DOHH2 (cell line): ENCODE measurements around the gene GALNT17.

Source experiments
- H3F3A ChIP-seq: fragments of 200-600 bp; sonication (generic), shearing (Covaris generic); 2 replicates; pipeline ENCODE4 v1.6.0; 2016; ENCODE audit warnings: antibody characterized with exemption, mild to moderate bottlenecking; ENCODE audit not compliant: control insufficient read depth, insufficient read depth
- H3K27ac ChIP-seq: fragments of 200-600 bp; sonication (generic); 2 replicates; pipeline ENCODE4 v1.5.1; 2014; ENCODE audit warnings: low read depth, mild to moderate bottlenecking, low read length, moderate library complexity
- H3K27me3 ChIP-seq: fragments of 200-600 bp; sonication (generic); 2 replicates; pipeline ENCODE4 v1.6.1; 2014; ENCODE audit warnings: mild to moderate bottlenecking, low read length, mixed read lengths; ENCODE audit not compliant: control insufficient read depth
- H3K36me3 ChIP-seq: fragments of 200-600 bp; sonication (generic); 2 replicates; pipeline ENCODE4 v1.6.1; 2014; ENCODE audit warnings: mild to moderate bottlenecking, low read length, moderate library complexity, mixed read lengths; ENCODE audit not compliant: control insufficient read depth
- H3K4me1 ChIP-seq: fragments of 200-600 bp; sonication (generic); 2 replicates; pipeline ENCODE4 v1.6.1; 2014; ENCODE audit warnings: mild to moderate bottlenecking, low read length, mixed read lengths; ENCODE audit not compliant: control insufficient read depth
- H3K4me2 ChIP-seq: fragments of 200-600 bp; sonication (generic); 2 replicates; pipeline ENCODE4 v1.6.0; 2014; ENCODE audit warnings: mild to moderate bottlenecking, low read length, moderate library complexity
- H3K4me3 ChIP-seq: fragments of 200-600 bp; sonication (generic); 2 replicates; pipeline ENCODE4 v1.5.1; 2014; ENCODE audit warnings: mild to moderate bottlenecking, low read length, mixed read lengths
- H3K79me2 ChIP-seq: fragments of 200-600 bp; sonication (generic); 2 replicates; pipeline ENCODE4 v1.6.1; 2014; ENCODE audit warnings: mild to moderate bottlenecking, low read length, mixed read lengths; ENCODE audit not compliant: control insufficient read depth
- H3K9me2 ChIP-seq: fragments of 200-600 bp; sonication (generic); replicated peaks from 2 replicates; pipeline ENCODE4 v1.6.1; 2014; ENCODE audit warnings: mild to moderate bottlenecking, low read length, mixed read lengths; ENCODE audit not compliant: control insufficient read depth
- H3K9me3 ChIP-seq: fragments of 200-600 bp; sonication (generic); 2 replicates; pipeline ENCODE4 v1.6.1; 2014; ENCODE audit warnings: antibody characterized with exemption, low read length, mixed read lengths; ENCODE audit not compliant: control insufficient read depth, insufficient read depth
- H4K20me1 ChIP-seq: fragments of 200-600 bp; sonication (generic); 2 replicates; pipeline ENCODE4 v1.6.0; 2014; ENCODE audit warnings: low read depth, mild to moderate bottlenecking, antibody characterized with exemption, low read length, moderate library complexity; ENCODE audit not compliant: control insufficient read depth, insufficient read depth
- EZH2phosphoT487 ChIP-seq: fragments of 200-600 bp; sonication (generic); IDR thresholded peaks from 2 replicates; pipeline ENCODE4 v1.6.1; 2017; ENCODE audit warnings: borderline replicate concordance, mild to moderate bottlenecking, antibody characterized with exemption, low read length, moderate library complexity, mixed read lengths
- TF ChIP-seq, protein P1 (sequence below): fragments of 200-600 bp; sonication (generic); IDR thresholded peaks from one replicate; pipeline ENCODE4 v1.5.1; 2014; ENCODE audit warnings: antibody characterized with exemption, mild to moderate bottlenecking, low read depth, low read length; ENCODE audit not compliant: poor library complexity, severe bottlenecking

GALNT17 gene

DNA sequence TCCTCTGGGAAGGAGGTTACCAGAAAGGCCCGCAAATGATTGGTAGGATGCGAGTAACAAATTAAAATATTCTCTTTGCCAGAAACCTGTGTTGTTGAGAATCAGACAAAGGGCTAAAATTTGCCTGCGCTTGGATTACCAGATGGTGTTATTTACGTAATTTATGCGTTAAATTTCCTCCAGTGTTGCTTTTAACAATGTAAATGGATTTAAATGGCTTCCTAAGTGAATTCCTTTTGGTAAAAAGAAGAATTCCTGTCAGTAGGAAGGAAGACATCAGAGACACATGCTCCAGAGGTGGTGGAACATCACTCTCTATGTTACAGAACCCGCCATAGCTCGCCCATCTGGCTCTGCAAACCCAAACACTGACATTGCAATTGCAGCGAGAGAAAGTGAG is 520.6 kb downstream of the GALNT17 start:
- no peaks in the 10 kb centered on the region for H3K27me3 ChIP-seq
- H3K4me1 ChIP-seq = no peaks in the 10 kb centered on the region
- TF ChIP-seq EZH2phosphoT487 = no peak
- TF ChIP-seq, protein P1, sequence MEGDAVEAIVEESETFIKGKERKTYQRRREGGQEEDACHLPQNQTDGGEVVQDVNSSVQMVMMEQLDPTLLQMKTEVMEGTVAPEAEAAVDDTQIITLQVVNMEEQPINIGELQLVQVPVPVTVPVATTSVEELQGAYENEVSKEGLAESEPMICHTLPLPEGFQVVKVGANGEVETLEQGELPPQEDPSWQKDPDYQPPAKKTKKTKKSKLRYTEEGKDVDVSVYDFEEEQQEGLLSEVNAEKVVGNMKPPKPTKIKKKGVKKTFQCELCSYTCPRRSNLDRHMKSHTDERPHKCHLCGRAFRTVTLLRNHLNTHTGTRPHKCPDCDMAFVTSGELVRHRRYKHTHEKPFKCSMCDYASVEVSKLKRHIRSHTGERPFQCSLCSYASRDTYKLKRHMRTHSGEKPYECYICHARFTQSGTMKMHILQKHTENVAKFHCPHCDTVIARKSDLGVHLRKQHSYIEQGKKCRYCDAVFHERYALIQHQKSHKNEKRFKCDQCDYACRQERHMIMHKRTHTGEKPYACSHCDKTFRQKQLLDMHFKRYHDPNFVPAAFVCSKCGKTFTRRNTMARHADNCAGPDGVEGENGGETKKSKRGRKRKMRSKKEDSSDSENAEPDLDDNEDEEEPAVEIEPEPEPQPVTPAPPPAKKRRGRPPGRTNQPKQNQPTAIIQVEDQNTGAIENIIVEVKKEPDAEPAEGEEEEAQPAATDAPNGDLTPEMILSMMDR = no peak
- H3F3A ChIP-seq = no peaks in the 10 kb centered on the region
- H3K79me2 ChIP-seq = no peaks in the 10 kb centered on the region
- H3K4me2 ChIP-seq = no peak overlapping the region
- no peaks in the 10 kb centered on the region for H4K20me1 ChIP-seq
- no peak overlapping the region for H3K4me3 ChIP-seq
- no peak overlapping the region for H3K27ac ChIP-seq
- H3K9me3 ChIP-seq = peaks cover 8% of the 10 kb centered on the region; the same call in 1 of the 2 replicates
- H3K36me3 ChIP-seq = no peaks in the 10 kb centered on the region
- H3K9me2 ChIP-seq = no peaks in the 10 kb centered on the region

DNA sequence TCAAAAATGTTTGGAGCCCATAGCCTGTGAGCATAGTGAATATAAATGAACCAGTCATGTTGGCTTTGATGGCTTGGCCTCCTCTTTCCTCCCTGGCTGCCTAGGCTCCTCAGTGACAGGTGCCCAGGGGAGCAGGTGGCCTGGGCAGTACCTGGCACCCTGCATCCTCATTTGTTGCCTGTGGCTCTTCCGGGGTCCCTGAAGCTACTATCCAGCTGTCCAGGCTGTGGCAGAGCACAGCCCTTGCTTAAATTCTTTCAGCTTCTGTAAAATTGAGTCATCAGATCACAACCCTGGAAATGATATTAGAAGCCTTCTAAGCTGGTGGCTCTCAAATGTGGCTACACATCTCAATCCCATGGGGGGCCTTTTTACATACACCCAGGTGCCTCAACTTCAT is 525.4 kb downstream of the GALNT17 start:
- Histone ChIP-seq H3K9me3 (no peaks in the 10 kb centered on the region; the same call in 1 of the 2 replicates), H3K4me2 (no peak overlapping the region), H3K4me1 (no peaks in the 10 kb centered on the region), H3K9me2 (no peaks in the 10 kb centered on the region), H3K36me3 (no peaks in the 10 kb centered on the region), H3K27ac (no peak overlapping the region), H3K27me3 (no peaks in the 10 kb centered on the region), H3K79me2 (no peaks in the 10 kb centered on the region), H4K20me1 (no peaks in the 10 kb centered on the region), H3K4me3 (no peak overlapping the region), H3F3A (no peaks in the 10 kb centered on the region)
- TF ChIP-seq, protein P1 = no peak
- no peak for TF ChIP-seq EZH2phosphoT487

DNA sequence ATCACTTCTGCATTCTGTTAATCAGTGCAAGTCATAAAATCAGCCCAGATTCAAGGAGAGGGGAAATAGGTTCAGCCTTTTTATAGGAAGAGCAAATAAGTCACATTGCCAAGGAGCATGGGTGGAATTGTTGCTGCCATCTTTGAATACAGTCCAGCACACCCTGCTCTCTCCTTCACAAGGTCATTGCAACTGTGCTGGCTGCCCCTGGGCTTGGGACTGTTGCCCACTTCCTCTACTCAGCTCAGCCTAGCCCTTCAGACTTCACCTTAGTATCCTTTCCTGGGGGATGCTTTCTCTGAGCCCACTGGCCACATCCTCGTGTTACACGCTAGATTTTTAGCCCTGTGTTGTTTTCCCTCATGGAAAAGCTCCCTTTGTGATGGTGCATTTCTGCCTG is 527.7 kb downstream of the GALNT17 start:
- TF ChIP-seq, protein P1 = no peak
- no peak for TF ChIP-seq EZH2phosphoT487
- Histone ChIP-seq H3K79me2 (no peaks in the 10 kb centered on the region), H3K27ac (no peak overlapping the region), H3K4me2 (no peak overlapping the region), H3K9me2 (no peaks in the 10 kb centered on the region), H3F3A (no peaks in the 10 kb centered on the region), H3K4me3 (no peak overlapping the region), H4K20me1 (no peaks in the 10 kb centered on the region), H3K9me3 (peaks cover 3% of the 10 kb centered on the region), H3K27me3 (no peaks in the 10 kb centered on the region), H3K36me3 (no peaks in the 10 kb centered on the region), H3K4me1 (no peaks in the 10 kb centered on the region)
